ENCODE data around the gene PTGER2. TPM values are rescaled to one million over a fixed set of nuclear protein-coding genes. Genes with fewer than 3 reads are reported as not detected.

The PTGER2 gene
- total and polyA plus RNA-seq, 4 donors, result 2.0 to 20.6 (median 6.8) TPM

DNA sequence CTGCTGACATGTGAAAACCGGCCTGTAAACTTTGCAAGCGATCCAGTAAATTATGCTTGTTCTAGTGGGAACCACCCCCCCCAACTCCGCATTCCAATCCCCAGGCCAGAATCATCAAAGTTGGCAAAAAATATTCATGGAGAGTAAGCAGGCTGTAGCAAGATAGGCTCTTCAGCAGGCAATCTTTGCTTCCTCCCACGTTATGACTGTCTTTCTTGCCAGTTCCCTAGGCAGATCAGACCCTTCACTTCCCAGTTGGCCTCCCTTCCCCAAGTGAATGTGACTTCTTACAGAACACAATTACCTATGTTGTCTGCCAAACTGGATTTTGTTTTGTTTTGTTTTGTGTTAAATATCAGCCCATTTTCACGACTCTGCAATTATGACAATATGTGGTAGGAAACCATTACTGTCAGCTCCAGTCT lies 1.2 kb upstream of the PTGER2 start:
- ATAC-seq (ENCODE audit: insufficient read depth, low FRiP score) (no peak), DNase-seq (peak; percentile 81 to 92 (median 91))
- no peak overlapping the region for H3K27ac ChIP-seq (ENCODE audit: low read depth in 1 of 2, low read length in 1 of 2)
- peaks cover 0 to 50% (median 10%) of the 10 kb centered on the region in 5 donors for H3K4me1 ChIP-seq (ENCODE audit: control insufficient read depth in 5 of 5, insufficient read depth in 5 of 5, low read length in 5 of 5)
- no peaks in the 10 kb centered on the region for H3K36me3 ChIP-seq (ENCODE audit: control insufficient read depth in 4 of 4, insufficient read depth in 4 of 4, low read length in 4 of 4)
- WGBS, 2 donors, result 38 to 47% methylated on average over 5 of the region's 5 CpGs
- H3K9me3 ChIP-seq (ENCODE audit: control insufficient read depth in 4 of 4, insufficient read depth in 3 of 4, low read length in 3 of 4), result peaks cover 0 to 2% (median 0%) of the 10 kb centered on the region in 4 donors
- peaks cover 0 to 32% (median 0%) of the 10 kb centered on the region in 3 donors for H3K27me3 ChIP-seq (ENCODE audit: control insufficient read depth in 3 of 3, insufficient read depth in 3 of 3, low read length in 2 of 3)
- TF ChIP-seq, protein P1, sequence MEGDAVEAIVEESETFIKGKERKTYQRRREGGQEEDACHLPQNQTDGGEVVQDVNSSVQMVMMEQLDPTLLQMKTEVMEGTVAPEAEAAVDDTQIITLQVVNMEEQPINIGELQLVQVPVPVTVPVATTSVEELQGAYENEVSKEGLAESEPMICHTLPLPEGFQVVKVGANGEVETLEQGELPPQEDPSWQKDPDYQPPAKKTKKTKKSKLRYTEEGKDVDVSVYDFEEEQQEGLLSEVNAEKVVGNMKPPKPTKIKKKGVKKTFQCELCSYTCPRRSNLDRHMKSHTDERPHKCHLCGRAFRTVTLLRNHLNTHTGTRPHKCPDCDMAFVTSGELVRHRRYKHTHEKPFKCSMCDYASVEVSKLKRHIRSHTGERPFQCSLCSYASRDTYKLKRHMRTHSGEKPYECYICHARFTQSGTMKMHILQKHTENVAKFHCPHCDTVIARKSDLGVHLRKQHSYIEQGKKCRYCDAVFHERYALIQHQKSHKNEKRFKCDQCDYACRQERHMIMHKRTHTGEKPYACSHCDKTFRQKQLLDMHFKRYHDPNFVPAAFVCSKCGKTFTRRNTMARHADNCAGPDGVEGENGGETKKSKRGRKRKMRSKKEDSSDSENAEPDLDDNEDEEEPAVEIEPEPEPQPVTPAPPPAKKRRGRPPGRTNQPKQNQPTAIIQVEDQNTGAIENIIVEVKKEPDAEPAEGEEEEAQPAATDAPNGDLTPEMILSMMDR (IDR thresholded peaks at IDR 0.05; ENCODE audit: control extremely low read depth, extremely low read depth), result no peak
- no peak overlapping the region for H3K9ac ChIP-seq (ENCODE audit: insufficient read depth in 1 of 2, low read length in 2 of 2)
- H3K4me3 ChIP-seq, result no peak overlapping the region

GRCh38 chr14:52313462-52313861 lies 650 bp upstream of the PTGER2 start:
- Histone ChIP-seq H3K4me1 (ENCODE audit: control insufficient read depth in 5 of 5, insufficient read depth in 5 of 5, low read length in 5 of 5) (peaks cover 0 to 50% (median 10%) of the 10 kb centered on the region in 5 donors), H3K9me3 (ENCODE audit: control insufficient read depth in 4 of 4, insufficient read depth in 3 of 4, low read length in 3 of 4) (peaks cover 0 to 2% (median 0%) of the 10 kb centered on the region in 4 donors), H3K27ac (ENCODE audit: low read depth in 1 of 2, low read length in 1 of 2) (peak overlapping the region in 1 of 2 donors; percentile 91), H3K36me3 (ENCODE audit: control insufficient read depth in 4 of 4, insufficient read depth in 4 of 4, low read length in 4 of 4) (no peaks in the 10 kb centered on the region), H3K27me3 (ENCODE audit: control insufficient read depth in 3 of 3, insufficient read depth in 3 of 3, low read length in 2 of 3) (peaks cover 0 to 32% (median 0%) of the 10 kb centered on the region in 3 donors), H3K4me3 (peak overlapping the region; percentile 46), H3K9ac (ENCODE audit: insufficient read depth in 1 of 2, low read length in 2 of 2) (peak overlapping the region in 1 of 2 donors; percentile 50)
- TF ChIP-seq, protein P1 (IDR thresholded peaks at IDR 0.05; ENCODE audit: control extremely low read depth, extremely low read depth), result no peak
- WGBS, 2 donors, result 14 to 25% methylated on average over 10 of the region's 10 CpGs
- no peak for ATAC-seq (ENCODE audit: insufficient read depth, low FRiP score)
- DNase-seq, result peak in 1 of 3 donors; percentile 33

DNA sequence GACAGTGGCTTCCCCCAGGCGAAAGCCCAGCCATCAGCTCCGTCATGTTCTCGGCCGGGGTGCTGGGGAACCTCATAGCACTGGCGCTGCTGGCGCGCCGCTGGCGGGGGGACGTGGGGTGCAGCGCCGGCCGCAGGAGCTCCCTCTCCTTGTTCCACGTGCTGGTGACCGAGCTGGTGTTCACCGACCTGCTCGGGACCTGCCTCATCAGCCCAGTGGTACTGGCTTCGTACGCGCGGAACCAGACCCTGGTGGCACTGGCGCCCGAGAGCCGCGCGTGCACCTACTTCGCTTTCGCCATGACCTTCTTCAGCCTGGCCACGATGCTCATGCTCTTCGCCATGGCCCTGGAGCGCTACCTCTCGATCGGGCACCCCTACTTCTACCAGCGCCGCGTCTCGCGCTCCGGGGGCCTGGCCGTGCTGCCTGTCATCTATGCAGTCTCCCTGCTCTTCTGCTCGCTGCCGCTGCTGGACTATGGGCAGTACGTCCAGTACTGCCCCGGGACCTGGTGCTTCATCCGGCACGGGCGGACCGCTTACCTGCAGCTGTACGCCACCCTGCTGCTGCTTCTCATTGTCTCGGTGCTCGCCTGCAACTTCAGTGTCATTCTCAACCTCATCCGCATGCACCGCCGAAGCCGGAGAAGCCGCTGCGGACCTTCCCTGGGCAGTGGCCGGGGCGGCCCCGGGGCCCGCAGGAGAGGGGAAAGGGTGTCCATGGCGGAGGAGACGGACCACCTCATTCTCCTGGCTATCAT lies 663 bp downstream of the PTGER2 start:
- Histone ChIP-seq H3K27me3 (ENCODE audit: control insufficient read depth in 3 of 3, insufficient read depth in 3 of 3, low read length in 2 of 3) (peaks cover 0 to 32% (median 0%) of the 10 kb centered on the region in 3 donors), H3K9me3 (ENCODE audit: control insufficient read depth in 4 of 4, insufficient read depth in 3 of 4, low read length in 3 of 4) (no peaks in the 10 kb centered on the region), H3K27ac (ENCODE audit: low read depth in 1 of 2, low read length in 1 of 2) (peak overlapping the region in 1 of 2 donors; percentile 88), H3K9ac (ENCODE audit: insufficient read depth in 1 of 2, low read length in 2 of 2) (peak overlapping the region in 1 of 2 donors; percentile 24), H3K4me3 (peak overlapping the region; percentile 46), H3K4me1 (ENCODE audit: control insufficient read depth in 5 of 5, insufficient read depth in 5 of 5, low read length in 5 of 5) (peaks cover 0 to 57% (median 10%) of the 10 kb centered on the region in 5 donors), H3K36me3 (ENCODE audit: control insufficient read depth in 4 of 4, insufficient read depth in 4 of 4, low read length in 4 of 4) (no peaks in the 10 kb centered on the region)
- DNase-seq, result peak; percentile 33 to 56 (median 53)
- WGBS, 2 donors, result 1 to 3% methylated on average over 63 of the region's 63 CpGs
- TF ChIP-seq, protein P1 (IDR thresholded peaks at IDR 0.05; ENCODE audit: control extremely low read depth, extremely low read depth), result no peak
- ATAC-seq (ENCODE audit: insufficient read depth, low FRiP score), result peak; percentile 13

Data from lung (tissue), 12 donors.